Activated CD8-positive, alpha-beta T cell treated with anti-CD3 and anti-CD28 coated beads, Interleukin-2, amount 10 ng/mL, durations not matched to agents 7 days and 5 days (primary cell): Measurements from ENCODE around the gene RNF112. TPM values are rescaled to one million over a fixed set of nuclear protein-coding genes. Genes with fewer than 3 reads are reported as not detected.
"Not testable (repeated sequence)": the region's sequence is repeated elsewhere in the genome, so short reads cannot be mapped to it uniquely, and the experiment has no call there.

Source experiments
- ATAC-seq: fragments of 150-1000 bp; cut with Tn5 transposase; one replicate; pipeline ENCODE4 v1.10.0; 2021; ENCODE audit warnings: moderate library complexity
- CTCF ChIA-PET: fragments of 350-600 bp; sonication (Branson Sonifier 250); formaldehyde crosslinking; loops from one replicate; lab custom pipeline; 2021; ENCODE audit warnings: antibody characterized with exemption; lab: Charles Lee
- POLR2A ChIA-PET: fragments of 350-600 bp; sonication (Branson Sonifier 250); formaldehyde crosslinking; loops from one replicate; lab custom pipeline; 2021; ENCODE audit warnings: antibody characterized with exemption; lab: Charles Lee
- DNase-seq: peaks from one replicate; pipeline ENCODE4 v3.0.0-alpha.2; 2020
- H3K27ac Mint-ChIP-seq: one replicate; pipeline ENCODE4 v1.8.0; 2021; ENCODE audit warnings: mild to moderate bottlenecking, mixed read lengths
- H3K27me3 Mint-ChIP-seq: one replicate; pipeline ENCODE4 v1.8.0; 2021; ENCODE audit warnings: low read depth, mixed read lengths
- H3K36me3 Mint-ChIP-seq: one replicate; pipeline ENCODE4 v1.8.0; 2021; ENCODE audit warnings: low read depth, mixed read lengths
- H3K4me1 Mint-ChIP-seq: one replicate; pipeline ENCODE4 v1.8.0; 2021; ENCODE audit warnings: low read depth, mixed read lengths
- H3K4me3 Mint-ChIP-seq: one replicate; pipeline ENCODE4 v1.8.0; 2021; ENCODE audit warnings: mild to moderate bottlenecking, mixed read lengths
- H3K9me3 Mint-ChIP-seq: one replicate; pipeline ENCODE4 v1.8.0; 2022; ENCODE audit warnings: mixed read lengths; ENCODE audit not compliant: insufficient read depth
- total RNA-seq, 2 experiments: library from RNA; stranded (reverse); gene quantifications; one replicate each; pipeline ENCODE4 v1.2.3, GENCODE V29; 2021

Gene RNF112
- total RNA-seq, 2 experiments from 2014 or later: 0.34 TPM; not detected in 1

GRCh38 chr17:19459018-19459655 is 48.1 kb downstream of the RNF112 start:
- not testable (repeated sequence) for H3K9me3 Mint-ChIP-seq, H3K4me3 Mint-ChIP-seq, DNase-seq, ATAC-seq, H3K36me3 Mint-ChIP-seq, H3K27ac Mint-ChIP-seq
- CTCF ChIA-PET: interaction anchor here (1.3 to 1.5 kb wide), 2 partner anchors 12 to 96 kb away, joined by 3 to 9 read pairs; partner anchors contain the start of gene B9D1
- Mint-ChIP-seq H3K4me1 (peaks cover 25% of the 10 kb centered on the region), H3K27me3 (peaks cover 21% of the 10 kb centered on the region)
- POLR2A ChIA-PET: interaction anchor here (0.6 kb wide), 1 partner anchor 34 kb away, joined by 4 read pairs; no protein-coding TSS in a partner anchor

GRCh38 chr17:19460700-19461099 is 49.7 kb downstream of the RNF112 start:
- DNase-seq: no peak
- no peak overlapping the region for H3K27ac Mint-ChIP-seq
- peaks cover 31% of the 10 kb centered on the region for H3K4me1 Mint-ChIP-seq
- CTCF ChIA-PET: interaction anchor here (2.2 kb wide), 1 partner anchor 98 kb away, joined by 8 read pairs; the partner anchor contains the start of gene B9D1
- POLR2A ChIA-PET: no interaction called here
- H3K9me3 Mint-ChIP-seq: no peaks in the 10 kb centered on the region
- peaks cover 13% of the 10 kb centered on the region for H3K27me3 Mint-ChIP-seq
- no peak overlapping the region for H3K4me3 Mint-ChIP-seq
- no peak for ATAC-seq
- H3K36me3 Mint-ChIP-seq: no peaks in the 10 kb centered on the region

GRCh38 chr17:19461116-19461515 is 50.1 kb downstream of the RNF112 start:
- H3K36me3 Mint-ChIP-seq: no peaks in the 10 kb centered on the region
- H3K9me3 Mint-ChIP-seq: no peaks in the 10 kb centered on the region
- POLR2A ChIA-PET: no interaction called here
- DNase-seq (no peak), ATAC-seq (no peak)
- H3K27me3 Mint-ChIP-seq: peaks cover 9% of the 10 kb centered on the region
- H3K27ac Mint-ChIP-seq: no peak overlapping the region
- CTCF ChIA-PET: interaction anchor here (2.2 kb wide), 1 partner anchor 98 kb away, joined by 8 read pairs; the partner anchor contains the start of gene B9D1
- H3K4me1 Mint-ChIP-seq: peaks cover 31% of the 10 kb centered on the region
- H3K4me3 Mint-ChIP-seq: no peak overlapping the region

- POLR2A ChIA-PET: no interaction called here
- Mint-ChIP-seq H3K9me3 (no peaks in the 10 kb centered on the region), H3K4me3 (no peak overlapping the region), H3K4me1 (peaks cover 31% of the 10 kb centered on the region), H3K36me3 (no peaks in the 10 kb centered on the region), H3K27ac (no peak overlapping the region), H3K27me3 (peaks cover 6% of the 10 kb centered on the region)
- CTCF ChIA-PET: interaction anchor here (1.9 to 2.2 kb wide), 2 partner anchors 14 to 99 kb away, joined by 8 to 10 read pairs; partner anchors contain the start of gene B9D1
- no peak for ATAC-seq
- no peak for DNase-seq
These were observed 50.6 kb downstream of the RNF112 start for GRCh38 chr17:19461681-19462080.

- ATAC-seq: not testable (repeated sequence)
- Mint-ChIP-seq H3K27ac (peak overlapping the region; percentile 86), H3K4me1 (peaks cover 30% of the 10 kb centered on the region)
These were observed 51.5 kb downstream of the RNF112 start for GRCh38 chr17:19462456-19463035.

GRCh38 chr17:19464031-19465026 is 53.3 kb downstream of the RNF112 start:
- H3K27me3 Mint-ChIP-seq: no peaks in the 10 kb centered on the region
- H3K9me3 Mint-ChIP-seq: no peaks in the 10 kb centered on the region
- ChIA-PET POLR2A (no interaction called here), CTCF (no interaction called here)
- H3K27ac Mint-ChIP-seq: no peak overlapping the region
- H3K4me1 Mint-ChIP-seq: peaks cover 26% of the 10 kb centered on the region
- no peaks in the 10 kb centered on the region for H3K36me3 Mint-ChIP-seq
- no peak for DNase-seq
- H3K4me3 Mint-ChIP-seq: no peak overlapping the region
- ATAC-seq: no peak

More at GRCh38 chr17:19462456-19463035, 51.5 kb downstream of the RNF112 start:
- DNase-seq, POLR2A ChIA-PET, H3K27me3 Mint-ChIP-seq, H3K36me3 Mint-ChIP-seq, H3K4me3 Mint-ChIP-seq, H3K9me3 Mint-ChIP-seq: not testable (repeated sequence)
- CTCF ChIA-PET: interaction anchor here (1.5 to 1.9 kb wide), 2 partner anchors 15 to 100 kb away, joined by 10 to 13 read pairs; partner anchors contain the start of gene B9D1

Other genes with a start within 250 kb of the RNF112 start
- gene EPN2, start 173.9 kb upstream of the RNF112 start, total RNA-seq: 1 to 10 TPM; 2.8 to 3.1 TPM
- 1 to 10 TPM; 1.1 TPM for gene B9D1, start 48.5 kb upstream of the RNF112 start, total RNA-seq
- 10 to 100 TPM; 31.5 to 33.5 TPM for gene MAPK7, start 32.7 kb upstream of the RNF112 start, total RNA-seq
- gene MFAP4, start 24.0 kb upstream of the RNF112 start, total RNA-seq: not detected
- gene SLC47A1, start 122.6 kb downstream of the RNF112 start, total RNA-seq: not detected
- gene ALDH3A2, start 237.5 kb downstream of the RNF112 start, total RNA-seq: 10 to 100 TPM; 25.1 to 27.4 TPM